Measurements from ENCODE around the gene OAS1.
"Not testable (repeated sequence)": the region's sequence is repeated elsewhere in the genome, so short reads cannot be mapped to it uniquely, and the experiment has no call there.

OAS1 gene

GRCh38 chr12:112936927-112937326 is 30.2 kb downstream of the OAS1 start:
- no peak for DNase-seq

- DNase-seq = peak in 43 of 58 donors; percentile 8 to 55 (median 28)
These were observed 31.3 kb downstream of the OAS1 start, which contains the start of gene OAS3 for GRCh38 chr12:112937741-112938719. Gene OAS3, plus strand, starts transcription at chr12:112938474. Its CDS starts 57 bp downstream, at chr12:112938531.

- no peak for DNase-seq
These were observed 32.0 kb downstream of the OAS1 start for GRCh38 chr12:112938751-112939150.

- DNase-seq = no peak
These were observed 33.1 kb downstream of the OAS1 start for GRCh38 chr12:112939761-112940381.

GRCh38 chr12:112941528-112942335 is 35.0 kb downstream of the OAS1 start:
- DNase-seq = no peak

- no peak for DNase-seq
These were observed 35.8 kb downstream of the OAS1 start for GRCh38 chr12:112942572-112942971.

GRCh38 chr12:112944024-112944690 is 37.4 kb downstream of the OAS1 start:
- DNase-seq = no peak

GRCh38 chr12:112945515-112945914 is 38.8 kb downstream of the OAS1 start:
- DNase-seq = no peak

GRCh38 chr12:112946236-112947000 is 39.7 kb downstream of the OAS1 start:
- peak in 3 of 58 donors; percentile 4 to 5 (median 4) for DNase-seq

GRCh38 chr12:112947314-112947713 is 40.6 kb downstream of the OAS1 start:
- no peak for DNase-seq

- DNase-seq = no peak
These were observed 41.0 kb downstream of the OAS1 start for GRCh38 chr12:112947761-112948160.

GRCh38 chr12:112948806-112949205 is 42.0 kb downstream of the OAS1 start:
- DNase-seq = no peak

- DNase-seq = no peak
These were observed 43.9 kb downstream of the OAS1 start for GRCh38 chr12:112950701-112951100.

GRCh38 chr12:112957125-112957524 is 50.4 kb downstream of the OAS1 start:
- not testable (repeated sequence) for DNase-seq

- DNase-seq = no peak
These were observed 54.3 kb downstream of the OAS1 start for GRCh38 chr12:112961074-112961473.

- no peak for DNase-seq
These were observed 54.8 kb downstream of the OAS1 start for GRCh38 chr12:112961536-112961935.

GRCh38 chr12:112962561-112962960 is 55.8 kb downstream of the OAS1 start:
- no peak for DNase-seq

- DNase-seq = peak in 18 of 58 donors; percentile 8 to 39 (median 26)
These were observed 56.6 kb downstream of the OAS1 start for GRCh38 chr12:112963227-112963861.

- no peak for DNase-seq
These were observed 57.4 kb downstream of the OAS1 start for GRCh38 chr12:112964067-112964670.

All from anterior cingulate cortex (tissue), 58 donors.